ENCODE results near the gene ATP5F1D. TPM values are rescaled to one million over a fixed set of nuclear protein-coding genes. Genes with fewer than 3 reads are reported as not detected.

Gene ATP5F1D
- total and polyA plus RNA-seq, 12 donors: 491 to 2,879 (median 562) TPM

- 79 to 82% methylated on average over 15 of the region's 15 CpGs for WGBS, 2 donors
- Histone ChIP-seq H3K27ac (peak overlapping the region in 7 of 10 donors; percentile 15 to 69 (median 36)), H3K9me3 (no peaks in the 10 kb centered on the region), H3K27me3 (peaks cover 0 to 11% (median 0%) of the 10 kb centered on the region in 7 donors), H3K4me1 (peaks cover 7 to 24% (median 19%) of the 10 kb centered on the region in 9 donors), H3K36me3 (peaks cover 0 to 20% (median 11%) of the 10 kb centered on the region in 9 donors), H3K4me3 (no peak overlapping the region)
- ATAC-seq (peak in 3 of 8 donors; percentile 9 to 27 (median 13)), DNase-seq (no peak)
- no peak for TF ChIP-seq CTCF (IDR thresholded peaks at IDR 0.05)
- intact Hi-C loops (cut with DNase I): loop anchor here in 1 of 10 donors (10.0 kb wide), 1 partner anchor 307 kb away; the partner anchor contains the start of gene ARID3A
Measured at GRCh38 chr19:1231729-1232637, 9.6 kb upstream of the ATP5F1D start.

GRCh38 chr19:1232652-1233072 is 8.9 kb upstream of the ATP5F1D start:
- intact Hi-C loops (cut with DNase I): loop anchor here in 1 of 10 donors (10.0 kb wide), 1 partner anchor 308 kb away; the partner anchor contains the start of gene ARID3A
- Histone ChIP-seq H3K4me3 (no peak overlapping the region), H3K27ac (peak overlapping the region in 7 of 10 donors; percentile 15 to 69 (median 36)), H3K4me1 (peaks cover 7 to 29% (median 24%) of the 10 kb centered on the region in 9 donors), H3K9me3 (no peaks in the 10 kb centered on the region), H3K27me3 (peaks cover 0 to 16% (median 0%) of the 10 kb centered on the region in 7 donors), H3K36me3 (peaks cover 0 to 13% (median 4%) of the 10 kb centered on the region in 9 donors)
- WGBS, 2 donors: 34 to 39% methylated on average over 15 of the region's 15 CpGs
- DNase-seq: no peak
- peak in 5 of 8 donors; percentile 10 to 48 (median 13) for ATAC-seq
- no peak for TF ChIP-seq CTCF (IDR thresholded peaks at IDR 0.05)

- TF ChIP-seq CTCF (IDR thresholded peaks at IDR 0.05): no peak
- H3K36me3 ChIP-seq: peaks cover 0 to 8% (median 0%) of the 10 kb centered on the region in 9 donors
- peak in 1 of 8 donors; percentile 10 for ATAC-seq
- intact Hi-C loops (cut with DNase I): loop anchor here in 1 of 10 donors (10.0 kb wide), 1 partner anchor 308 kb away; the partner anchor contains the start of gene ARID3A
- no peak overlapping the region for H3K4me3 ChIP-seq
- H3K27ac ChIP-seq: peak overlapping the region in 5 of 10 donors; percentile 15 to 69 (median 48)
- DNase-seq: no peak
- H3K27me3 ChIP-seq: peaks cover 0 to 19% (median 0%) of the 10 kb centered on the region in 7 donors
- no peaks in the 10 kb centered on the region for H3K9me3 ChIP-seq
- WGBS, 2 donors: 86 to 87% methylated on average over 24 of the region's 24 CpGs
- peaks cover 8 to 31% (median 24%) of the 10 kb centered on the region in 9 donors for H3K4me1 ChIP-seq
Measured at GRCh38 chr19:1233115-1233667, 8.4 kb upstream of the ATP5F1D start.
